Mesendoderm (in vitro differentiated cells): ENCODE results near the gene BDKRB2.

Experiments used
- DNase-seq: peaks from one replicate; pipeline ENCODE4 v3.0.0; 2013
- H2AK5ac ChIP-seq: 2 replicates; pipeline ENCODE4 v1.6.1; 2013; ENCODE audit warnings: low read length, inconsistent platforms
- H2BK120ac ChIP-seq: 2 replicates; pipeline ENCODE4 v1.6.1; 2013; ENCODE audit warnings: low read depth, mild to moderate bottlenecking, low read length, moderate library complexity, mixed read lengths
- H2BK15ac ChIP-seq: replicated peaks from 2 replicates; pipeline ENCODE4 v1.6.1; 2013; ENCODE audit warnings: low read depth, mild to moderate bottlenecking, moderate library complexity
- H2BK5ac ChIP-seq: 2 replicates; pipeline ENCODE4 v1.6.1; 2013; ENCODE audit warnings: low read length, inconsistent platforms
- H3K18ac ChIP-seq: 2 replicates; pipeline ENCODE4 v1.6.1; 2013; ENCODE audit warnings: mild to moderate bottlenecking, low read length, mixed read lengths
- H3K23ac ChIP-seq: one replicate; pipeline ENCODE4 v1.6.1; 2013; ENCODE audit warnings: low read length
- H3K27ac ChIP-seq: 2 replicates; pipeline ENCODE4 v1.5.1; 2013; ENCODE audit warnings: low read depth, mild to moderate bottlenecking, inconsistent platforms, low read length, moderate library complexity
- H3K27me3 ChIP-seq: 2 replicates; pipeline ENCODE4 v1.6.1; 2013; ENCODE audit warnings: low read length, control low read depth, mild to moderate bottlenecking, inconsistent platforms; ENCODE audit not compliant: insufficient read depth, poor library complexity
- H3K36me3 ChIP-seq: 2 replicates; pipeline ENCODE4 v1.6.1; 2013; ENCODE audit warnings: low read length, inconsistent platforms; ENCODE audit not compliant: control insufficient read depth, insufficient read depth
- H3K4ac ChIP-seq: one replicate; pipeline ENCODE4 v1.6.1; 2013; ENCODE audit warnings: low read depth, mild to moderate bottlenecking, low read length, moderate library complexity
- H3K4me1 ChIP-seq: 2 replicates; pipeline ENCODE4 v1.6.1; 2013; ENCODE audit warnings: low read depth, low read length, inconsistent platforms; ENCODE audit not compliant: control insufficient read depth
- H3K4me2 ChIP-seq: 2 replicates; pipeline ENCODE4 v1.6.1; 2013; ENCODE audit warnings: low read length
- H3K4me3 ChIP-seq: 2 replicates; pipeline ENCODE4 v1.5.1; 2013; ENCODE audit warnings: mild to moderate bottlenecking, low read length
- H3K56ac ChIP-seq: one replicate; pipeline ENCODE4 v1.6.1; 2013; ENCODE audit warnings: low read length
- H3K79me1 ChIP-seq: 2 replicates; pipeline ENCODE4 v1.6.1; 2013; ENCODE audit warnings: low read length, inconsistent platforms
- H3K79me2 ChIP-seq: 2 replicates; pipeline ENCODE4 v1.6.1; 2013; ENCODE audit warnings: mild to moderate bottlenecking, low read length; ENCODE audit not compliant: control insufficient read depth, insufficient read depth
- H3K9ac ChIP-seq: 2 replicates; pipeline ENCODE4 v1.6.1; 2013; ENCODE audit warnings: low read length, inconsistent platforms
- H4K5ac ChIP-seq: one replicate; pipeline ENCODE4 v1.6.1; 2013; ENCODE audit warnings: low read length
- H4K8ac ChIP-seq: one replicate; pipeline ENCODE4 v1.6.1; 2013; ENCODE audit warnings: low read depth, mild to moderate bottlenecking, control low read depth, low read length, moderate library complexity
- WGBS: extraction: QIAGEN DNeasy Blood & Tissue Kit; methylation state at CpG from one replicate; pipeline ENCODE4 v1.1.7; 2013; ENCODE audit warnings: low lambda C conversion rate, missing lambda C conversion rate; ENCODE audit not compliant: insufficient coverage; ENCODE audit errors: extremely low coverage; 5-methylcytosine and 5-hydroxymethylcytosine counted together

The BDKRB2 gene

DNA sequence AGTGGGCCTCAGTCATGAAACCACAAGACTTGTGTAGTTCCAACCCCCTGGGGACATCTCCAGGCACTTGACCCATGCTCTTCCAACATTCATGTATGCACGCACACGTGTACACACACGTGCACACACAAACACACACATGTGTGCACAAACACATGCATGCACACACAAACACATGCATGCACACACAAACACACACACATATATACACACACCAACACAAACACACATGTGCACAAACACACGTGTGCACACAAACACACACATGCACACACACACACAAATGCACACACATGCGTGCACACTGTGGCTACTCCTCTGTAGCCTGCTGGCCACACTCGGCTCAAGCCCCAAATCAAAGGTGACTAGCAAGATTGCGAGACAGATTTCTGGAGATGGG, 22.8 kb downstream of the BDKRB2 start:
- no peak overlapping the region for H2BK5ac ChIP-seq
- H2AK5ac ChIP-seq, result no peak overlapping the region
- no peak overlapping the region for H3K4me2 ChIP-seq
- no peak overlapping the region for H3K4me3 ChIP-seq
- H3K9ac ChIP-seq, result no peak overlapping the region
- H4K5ac ChIP-seq, result no peak overlapping the region
- no peak overlapping the region for H3K27ac ChIP-seq
- WGBS, result no CpG with 5 or more reads among the region's 7 CpGs
- H2BK15ac ChIP-seq, result no peak overlapping the region
- H3K36me3 ChIP-seq, result no peaks in the 10 kb centered on the region
- no peaks in the 10 kb centered on the region for H3K4me1 ChIP-seq
- no peak overlapping the region for H4K8ac ChIP-seq
- H3K18ac ChIP-seq, result no peak overlapping the region
- no peak overlapping the region for H3K23ac ChIP-seq
- H3K56ac ChIP-seq, result no peak overlapping the region
- no peak overlapping the region for H3K4ac ChIP-seq
- H2BK120ac ChIP-seq, result no peak overlapping the region
- no peak for DNase-seq
- H3K79me2 ChIP-seq, result no peaks in the 10 kb centered on the region
- no peaks in the 10 kb centered on the region for H3K27me3 ChIP-seq
- H3K79me1 ChIP-seq, result no peaks in the 10 kb centered on the region

GRCh38 chr14:96229315-96229714, 24.7 kb downstream of the BDKRB2 start:
- H2AK5ac ChIP-seq, result no peak overlapping the region
- no peak overlapping the region for H3K18ac ChIP-seq
- H3K27ac ChIP-seq, result no peak overlapping the region
- H3K4me1 ChIP-seq, result no peaks in the 10 kb centered on the region
- H3K36me3 ChIP-seq, result no peaks in the 10 kb centered on the region
- no peak overlapping the region for H3K4me2 ChIP-seq
- no CpG with 5 or more reads among the region's 6 CpGs for WGBS
- no peaks in the 10 kb centered on the region for H3K79me2 ChIP-seq
- DNase-seq, result no peak
- no peak overlapping the region for H3K9ac ChIP-seq
- H4K5ac ChIP-seq, result no peak overlapping the region
- H4K8ac ChIP-seq, result no peak overlapping the region
- H3K23ac ChIP-seq, result no peak overlapping the region
- no peak overlapping the region for H3K56ac ChIP-seq
- no peak overlapping the region for H2BK120ac ChIP-seq
- H2BK15ac ChIP-seq, result no peak overlapping the region
- H3K79me1 ChIP-seq, result no peaks in the 10 kb centered on the region
- H3K4me3 ChIP-seq, result no peak overlapping the region
- H3K27me3 ChIP-seq, result no peaks in the 10 kb centered on the region
- no peak overlapping the region for H2BK5ac ChIP-seq
- H3K4ac ChIP-seq, result no peak overlapping the region

DNA sequence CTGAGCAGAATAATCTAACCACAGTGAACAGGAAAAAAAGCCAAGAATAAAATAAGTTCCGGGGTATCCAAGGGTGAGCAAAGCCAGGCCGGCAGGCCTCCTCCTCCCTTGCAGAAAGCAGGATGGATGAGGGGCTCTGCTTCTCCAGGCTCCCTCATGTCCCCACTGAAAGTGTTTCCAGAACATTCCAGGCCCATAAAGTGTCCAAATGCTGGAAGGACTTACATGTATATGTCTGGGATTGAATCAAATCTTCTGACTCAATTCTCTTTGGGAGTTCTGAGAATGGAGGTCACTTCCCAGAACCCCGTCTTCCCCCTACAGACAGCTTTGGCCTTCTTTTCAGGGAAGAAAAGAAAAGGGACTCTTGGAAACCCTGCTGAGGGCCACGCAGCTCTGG, 26.4 kb downstream of the BDKRB2 start:
- no CpG with 5 or more reads among the region's 4 CpGs for WGBS
- H3K23ac ChIP-seq, result no peak overlapping the region
- no peak overlapping the region for H4K8ac ChIP-seq
- H3K4me1 ChIP-seq, result peaks cover 6% of the 10 kb centered on the region
- H3K9ac ChIP-seq, result no peak overlapping the region
- H3K4me3 ChIP-seq, result no peak overlapping the region
- no peak overlapping the region for H3K18ac ChIP-seq
- no peak overlapping the region for H3K56ac ChIP-seq
- H3K79me1 ChIP-seq, result no peaks in the 10 kb centered on the region
- H2BK120ac ChIP-seq, result no peak overlapping the region
- H3K27ac ChIP-seq, result no peak overlapping the region
- DNase-seq, result no peak
- no peak overlapping the region for H4K5ac ChIP-seq
- H2BK15ac ChIP-seq, result no peak overlapping the region
- no peak overlapping the region for H3K4me2 ChIP-seq
- H2BK5ac ChIP-seq, result no peak overlapping the region
- no peaks in the 10 kb centered on the region for H3K27me3 ChIP-seq
- no peaks in the 10 kb centered on the region for H3K36me3 ChIP-seq
- H3K4ac ChIP-seq, result no peak overlapping the region
- no peaks in the 10 kb centered on the region for H3K79me2 ChIP-seq
- no peak overlapping the region for H2AK5ac ChIP-seq

GRCh38 chr14:96231526-96232130, 27.0 kb downstream of the BDKRB2 start:
- H2BK120ac ChIP-seq, result no peak overlapping the region
- no peak overlapping the region for H2BK5ac ChIP-seq
- H3K4ac ChIP-seq, result no peak overlapping the region
- no peak overlapping the region for H3K4me2 ChIP-seq
- H3K4me1 ChIP-seq, result peaks cover 6% of the 10 kb centered on the region
- no peaks in the 10 kb centered on the region for H3K79me1 ChIP-seq
- H2BK15ac ChIP-seq, result no peak overlapping the region
- no CpG with 5 or more reads among the region's 12 CpGs for WGBS
- H3K4me3 ChIP-seq, result no peak overlapping the region
- DNase-seq, result no peak
- no peak overlapping the region for H4K5ac ChIP-seq
- no peak overlapping the region for H3K56ac ChIP-seq
- H3K27ac ChIP-seq, result no peak overlapping the region
- no peaks in the 10 kb centered on the region for H3K36me3 ChIP-seq
- H2AK5ac ChIP-seq, result no peak overlapping the region
- no peak overlapping the region for H3K23ac ChIP-seq
- H4K8ac ChIP-seq, result no peak overlapping the region
- no peak overlapping the region for H3K18ac ChIP-seq
- no peaks in the 10 kb centered on the region for H3K27me3 ChIP-seq
- H3K9ac ChIP-seq, result no peak overlapping the region
- no peaks in the 10 kb centered on the region for H3K79me2 ChIP-seq

GRCh38 chr14:96232506-96232905, 27.9 kb downstream of the BDKRB2 start:
- no peak overlapping the region for H2BK5ac ChIP-seq
- H3K4me1 ChIP-seq, result peaks cover 6% of the 10 kb centered on the region
- no peaks in the 10 kb centered on the region for H3K79me2 ChIP-seq
- no peak overlapping the region for H2AK5ac ChIP-seq
- H3K79me1 ChIP-seq, result no peaks in the 10 kb centered on the region
- H3K4ac ChIP-seq, result no peak overlapping the region
- H3K4me3 ChIP-seq, result no peak overlapping the region
- WGBS, result no CpG with 5 or more reads among the region's 11 CpGs
- no peak overlapping the region for H2BK120ac ChIP-seq
- no peaks in the 10 kb centered on the region for H3K27me3 ChIP-seq
- no peak for DNase-seq
- H4K5ac ChIP-seq, result no peak overlapping the region
- no peak overlapping the region for H3K9ac ChIP-seq
- H3K27ac ChIP-seq, result no peak overlapping the region
- no peak overlapping the region for H3K4me2 ChIP-seq
- H4K8ac ChIP-seq, result no peak overlapping the region
- no peak overlapping the region for H3K18ac ChIP-seq
- H2BK15ac ChIP-seq, result no peak overlapping the region
- no peak overlapping the region for H3K23ac ChIP-seq
- H3K36me3 ChIP-seq, result no peaks in the 10 kb centered on the region
- no peak overlapping the region for H3K56ac ChIP-seq

DNA sequence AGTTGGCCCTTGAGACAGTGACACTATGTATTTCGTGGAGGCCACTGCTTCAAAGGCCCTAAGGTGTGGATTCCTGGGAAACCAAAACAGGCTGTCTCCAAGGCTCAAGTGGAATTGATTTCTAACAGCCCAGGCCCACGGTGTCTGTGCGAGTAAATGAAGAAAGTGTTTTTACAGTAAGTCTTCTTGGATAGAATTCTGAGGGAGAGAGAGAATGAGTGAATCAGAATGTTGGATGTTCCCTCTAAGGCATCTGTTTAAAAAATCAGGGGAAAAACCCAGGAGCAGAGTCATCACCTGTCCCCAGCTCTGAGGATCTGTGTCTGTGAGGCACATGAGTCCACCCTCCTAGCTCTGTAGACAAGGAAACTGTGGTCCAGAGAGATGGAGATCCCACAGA, 29.0 kb downstream of the BDKRB2 start:
- Histone ChIP-seq H2BK15ac (no peak overlapping the region), H3K4me1 (peaks cover 6% of the 10 kb centered on the region), H3K27me3 (no peaks in the 10 kb centered on the region), H3K36me3 (no peaks in the 10 kb centered on the region), H3K79me2 (no peaks in the 10 kb centered on the region), H3K18ac (no peak overlapping the region), H3K23ac (no peak overlapping the region), H3K4me2 (no peak overlapping the region), H3K56ac (no peak overlapping the region), H3K9ac (no peak overlapping the region), H4K8ac (no peak overlapping the region), H4K5ac (no peak overlapping the region), H3K79me1 (no peaks in the 10 kb centered on the region), H3K4me3 (no peak overlapping the region), H2AK5ac (no peak overlapping the region), H3K27ac (no peak overlapping the region), H3K4ac (no peak overlapping the region), H2BK120ac (no peak overlapping the region), H2BK5ac (no peak overlapping the region)
- DNase-seq, result no peak
- WGBS, result no CpG with 5 or more reads among the region's 3 CpGs
